Measurements from ENCODE around the gene CHGA. TPM values are rescaled to one million over a fixed set of nuclear protein-coding genes. Genes with fewer than 3 reads are reported as not detected.

CHGA gene
- total and polyA plus RNA-seq, 2 of the 8 experiments (the other 6 are each of a cell fraction or from before 2014, with no cell fraction given) = 17.5 to 28.2 TPM

- H2BK12ac ChIP-seq (ENCODE audit: low read depth, low read length) = no peak overlapping the region
- CTCF ChIA-PET (ENCODE audit: partially characterized antibody) = interaction anchor here (0.9 to 4.0 kb wide), 8 partner anchors 9 to 218 kb away, joined by 3 to 36 read pairs (median 4); no protein-coding TSS in a partner anchor
Observed at GRCh38 chr14:92944976-92945375, 22.0 kb downstream of the CHGA start.

More at GRCh38 chr14:92944976-92945375, 22.0 kb downstream of the CHGA start:
- Histone ChIP-seq H3K4ac (replicated peaks; ENCODE audit: insufficient read length, low read depth, low read length) (no peak overlapping the region), H3K56ac (replicated peaks; ENCODE audit: insufficient read length, low read depth, low read length) (no peak overlapping the region), H2AFZ (ENCODE audit: low read length) (no peak overlapping the region), H4K20me1 (replicated peaks in 1 of 2; ENCODE audit: control insufficient read depth in 1 of 2, insufficient read depth in 2 of 2, low read length in 2 of 2) (peaks cover 3 to 4% of the 10 kb centered on the region in 2 experiments), H2BK120ac (replicated peaks; ENCODE audit: low read depth, low read length) (no peak overlapping the region), H2BK15ac (ENCODE audit: low read length) (no peak overlapping the region), H3K23me2 (ENCODE audit: low read depth, low read length) (no peaks in the 10 kb centered on the region), H3K9ac (replicated peaks in 1 of 4; ENCODE audit: extremely low read depth in 1 of 4, low read depth in 3 of 4, low read length in 3 of 4) (no peak overlapping the region), H3K79me2 (ENCODE audit: control insufficient read depth in 1 of 2, insufficient read depth in 2 of 2, low read length in 2 of 2) (no peaks in the 10 kb centered on the region), H4K8ac (ENCODE audit: extremely low read depth, insufficient read depth, low read length) (no peak overlapping the region; the same call in 1 of the 2 replicates), H2BK20ac (ENCODE audit: low read length) (no peak overlapping the region), H3K36me3 (ENCODE audit: control insufficient read depth in 2 of 4, insufficient read depth in 4 of 4, low read length in 3 of 4) (peaks cover 0 to 23% (median 2%) of the 10 kb centered on the region in 4 experiments; a peak in 3 of 8 replicates), H2BK5ac (ENCODE audit: low read depth, low read length) (no peak overlapping the region; the same call in 1 of the 2 replicates), H3K27me3 (replicated peaks in 1 of 4; ENCODE audit: control insufficient read depth in 3 of 4, extremely low read depth in 1 of 4, insufficient read depth in 3 of 4, low read length in 3 of 4) (no peaks in the 10 kb centered on the region), H3K79me1 (ENCODE audit: low read depth, low read length) (peaks cover 3% of the 10 kb centered on the region; the same call in 1 of the 2 replicates), H3K4me2 (ENCODE audit: insufficient read depth in 1 of 2, low read depth in 2 of 2, low read length in 2 of 2) (no peak overlapping the region), H3K4me3 (ENCODE audit: extremely low read depth in 1 of 4, insufficient read depth in 2 of 4, low read depth in 3 of 4, low read length in 4 of 4) (no peak overlapping the region), H4K91ac (replicated peaks; ENCODE audit: insufficient read length, low read length) (no peak overlapping the region), H3K23ac (ENCODE audit: insufficient read length) (no peak overlapping the region), H3K18ac (ENCODE audit: extremely low read depth, low read length) (no peak overlapping the region), H3K14ac (ENCODE audit: insufficient read length) (no peak overlapping the region), H2AK5ac (ENCODE audit: low read depth, low read length) (no peak overlapping the region), H4K5ac (ENCODE audit: insufficient read length, low read depth, low read length) (no peak overlapping the region), H3K4me1 (replicated peaks in 1 of 4; ENCODE audit: control insufficient read depth in 3 of 4, insufficient read depth in 4 of 4, low read length in 3 of 4) (no peaks in the 10 kb centered on the region), H3K9me3 (ENCODE audit: insufficient read depth in 2 of 2, low read depth in 1 of 2, low read length in 1 of 2) (no peaks in the 10 kb centered on the region), H3K27ac (ENCODE audit: low read depth, low read length) (no peak overlapping the region)
- WGBS, 2 experiments (ENCODE audit: extremely low coverage in 1 of 2, insufficient coverage in 1 of 2, insufficient read length in 1 of 2, insufficient replicate concordance in 2 of 2, low coverage in 1 of 2, low lambda C conversion rate in 2 of 2, missing lambda C conversion rate in 1 of 2) = 92% methylated on average over 8 of the region's 12 CpGs; no CpG with 5 or more reads in 1 of the 2 experiments
- TF ChIP-seq CTBP2 (IDR thresholded peaks at IDR 0.05; ENCODE audit: borderline replicate concordance, insufficient read depth, insufficient read length, low read length) (no peak), E2F6 (IDR thresholded peaks at IDR 0.05) (no peak), KDM5A (IDR thresholded peaks at IDR 0.05; ENCODE audit: low read length) (no peak), SIX5 (IDR thresholded peaks at IDR 0.05; ENCODE audit: low read depth, low read length) (no peak), TAF1 (IDR thresholded peaks at IDR 0.05; ENCODE audit: low read depth, low read length) (no peak), POLR2AphosphoS5 (IDR thresholded peaks at IDR 0.05; ENCODE audit: low read depth, low read length) (no peak), CBX5 (IDR thresholded peaks at IDR 0.05; ENCODE audit: low read depth, low read length) (no peak), RBBP5 (IDR thresholded peaks at IDR 0.05; ENCODE audit: borderline replicate concordance, low read depth, low read length) (no peak)
- POLR2A ChIA-PET (ENCODE audit: partially characterized antibody) = no interaction called here
- DNase-seq (ENCODE audit: low read depth in 1 of 2, low spot score in 2 of 2) = no peak
- FAIRE-seq = no peak

Measured in H1 (cell line).